A549 (cell line): ENCODE measurements around the gene VMO1. TPM values are rescaled to one million over a fixed set of nuclear protein-coding genes. Genes with fewer than 3 reads are reported as not detected.

Experiments used
- ATAC-seq, 2 experiments: fragments of 200-7000 bp in 1 of 2; fragments of >200 bp in 1 of 2; cut with Nextera tagmentation in 1 of 2; cut with Tn5 transposase in 1 of 2; 3 replicates each; pipeline versions ENCODE4 v1.8.0 to v1.9.1; 2018 to 2020; ENCODE audit warnings: mild to moderate bottlenecking in 1 of 2, moderate library complexity in 1 of 2
- CTCF ChIA-PET: fragments of 300-600 bp; sonication (Branson Sonifier 250); formaldehyde crosslinking; extraction: SDS; loops from one replicate; lab custom pipeline; 2021; ENCODE audit warnings: antibody characterized with exemption, inconsistent platforms; lab: Yijun Ruan, JAX
- POLR2A ChIA-PET: fragments of 350-600 bp; formaldehyde crosslinking; extraction: SDS; loops from one replicate; lab custom pipeline; 2021; ENCODE audit warnings: antibody characterized with exemption, inconsistent platforms; lab: Yijun Ruan, JAX
- DNase-seq, 2 experiments: peaks; one replicate each; pipeline versions ENCODE4 v3.0.0 to v3.0.0-alpha.2; 2011 to 2016; ENCODE audit warnings: low read depth in 1 of 2, low spot score in 1 of 2
- FAIRE-seq: peaks from 2 replicates; lab custom pipeline; 2011; peaks lifted over from hg19 to GRCh38; lab: Jason Lieb, UNC
- H3K27ac ChIP-seq, 2 experiments: fragments of >200 bp; sonication (Bioruptor Twin); formaldehyde crosslinking; 3 replicates each; pipeline ENCODE4 v1.5.1; 2016 to 2017
- H3K4me1 ChIP-seq: fragments of >200 bp; sonication (Bioruptor Twin); formaldehyde crosslinking; 3 replicates; pipeline ENCODE4 v1.6.1; 2016
- H3K4me2 ChIP-seq: fragments of >200 bp; sonication (Bioruptor Twin); formaldehyde crosslinking; 3 replicates; pipeline ENCODE4 v1.6.1; 2016
- H3K4me3 ChIP-seq: fragments of >200 bp; sonication (Bioruptor Twin); formaldehyde crosslinking; 3 replicates; pipeline ENCODE4 v1.5.1; 2016
- H3K9me3 ChIP-seq: fragments of >200 bp; sonication (Bioruptor Twin); formaldehyde crosslinking; 3 replicates; pipeline ENCODE4 v1.6.1; 2016
- BHLHE40 ChIP-seq: IDR thresholded peaks from 2 replicates; pipeline ENCODE4 v1.6.1; 2012; ENCODE audit warnings: low read depth, low read length, inconsistent platforms
- CBX8 ChIP-seq: fragments of 200-600 bp; sonication (generic); IDR thresholded peaks from 2 replicates; pipeline ENCODE4 v1.6.1; 2016
- CEBPB ChIP-seq, 2 experiments: fragments of >200 bp in 1 of 2; sonication (Bioruptor Twin) in 1 of 2; formaldehyde crosslinking in 1 of 2; IDR thresholded peaks; 2 replicates each; pipeline ENCODE4 v1.6.1; 2012 to 2016
- CTCF ChIP-seq: fragments of >200 bp; sonication (Bioruptor Twin); formaldehyde crosslinking; IDR thresholded peaks from 3 replicates; pipeline ENCODE4 v1.5.1; 2016
- GATA3 ChIP-seq: IDR thresholded peaks from 2 replicates; pipeline ENCODE4 v1.6.1; 2012; ENCODE audit warnings: borderline replicate concordance
- MAFK ChIP-seq: fragments of 450-650 bp; IDR thresholded peaks from 2 replicates; pipeline ENCODE4 v1.6.1; 2014; ENCODE audit not compliant: partially characterized antibody
- MAX ChIP-seq: IDR thresholded peaks from 2 replicates; pipeline ENCODE4 v1.6.1; 2012
- POLR2AphosphoS2 ChIP-seq: conservative IDR thresholded peaks from 2 replicates; pipeline ENCODE4 v1.6.1; 2012; ENCODE audit warnings: low read length, improper control_type of control experiment, inconsistent platforms
- RCOR1 ChIP-seq: fragments of 150-350 bp; IDR thresholded peaks from 2 replicates; pipeline ENCODE4 v1.6.1; 2014; ENCODE audit warnings: antibody characterized with exemption, low read length, low read depth
- TFCP2L1 ChIP-seq: fragments of 250-450 bp; sonication (Bioruptor Pico); IDR thresholded peaks from 2 replicates; pipeline ENCODE4 v1.5.0; 2021; ENCODE audit warnings: mild to moderate bottlenecking
- WGBS: methylation state at CpG from one replicate; pipeline ENCODE4 v1.1.6; 2017; ENCODE audit errors: missing lambda C conversion rate; 5-methylcytosine and 5-hydroxymethylcytosine counted together
- polyA plus RNA-seq, 4 experiments: library from polyadenylated mRNA; depleted of rRNA in 3 of 4; stranded (reverse); fragments of >200 nt; fragmentation: RNase III in 1 of 4; extraction: RNeasy Plus Mini Kit Qiagen cat#74134 plus additional on column Dnase treatment in 1 of 4; gene quantifications; 2 replicates in 3 of 4; 3 replicates in 1 of 4; pipeline ENCODE4 v1.2.3, GENCODE V29; 2011 to 2017
- TF ChIP-seq, protein P1 (sequence below): fragments of >200 bp; sonication (Bioruptor Twin); formaldehyde crosslinking; IDR thresholded peaks from 3 replicates; pipeline ENCODE4 v1.6.1; 2016

The VMO1 gene
- polyA plus RNA-seq, 2 of the 4 experiments (the other 2 are of a cell fraction): 0.58 to 0.81 TPM

GRCh38 chr17:4780325-4780955, 5.7 kb downstream of the VMO1 start:
- Histone ChIP-seq H3K27ac (no peak overlapping the region), H3K4me1 (peaks cover 9% of the 10 kb centered on the region; the same call in 2 of the 3 replicates), H3K4me3 (no peak overlapping the region), H3K4me2 (no peak overlapping the region), H3K9me3 (no peaks in the 10 kb centered on the region)
- no peak for FAIRE-seq
- no peak for ATAC-seq
- 80% methylated on average over 11 of the region's 11 CpGs for WGBS
- ChIA-PET CTCF (interaction anchor here (0.5 to 14.7 kb wide), 14 partner anchors 8 to 215 kb away, joined by 3 to 157 read pairs (median 4); partner anchors contain the start of genes ARRB2, CHRNE, GLTPD2 and VMO1), POLR2A (interaction anchor here (1.3 kb wide), 1 partner anchor 9 kb away, joined by 12 read pairs; no protein-coding TSS in a partner anchor)
- no peak for DNase-seq
- no peak for TF ChIP-seq CTCF

DNA sequence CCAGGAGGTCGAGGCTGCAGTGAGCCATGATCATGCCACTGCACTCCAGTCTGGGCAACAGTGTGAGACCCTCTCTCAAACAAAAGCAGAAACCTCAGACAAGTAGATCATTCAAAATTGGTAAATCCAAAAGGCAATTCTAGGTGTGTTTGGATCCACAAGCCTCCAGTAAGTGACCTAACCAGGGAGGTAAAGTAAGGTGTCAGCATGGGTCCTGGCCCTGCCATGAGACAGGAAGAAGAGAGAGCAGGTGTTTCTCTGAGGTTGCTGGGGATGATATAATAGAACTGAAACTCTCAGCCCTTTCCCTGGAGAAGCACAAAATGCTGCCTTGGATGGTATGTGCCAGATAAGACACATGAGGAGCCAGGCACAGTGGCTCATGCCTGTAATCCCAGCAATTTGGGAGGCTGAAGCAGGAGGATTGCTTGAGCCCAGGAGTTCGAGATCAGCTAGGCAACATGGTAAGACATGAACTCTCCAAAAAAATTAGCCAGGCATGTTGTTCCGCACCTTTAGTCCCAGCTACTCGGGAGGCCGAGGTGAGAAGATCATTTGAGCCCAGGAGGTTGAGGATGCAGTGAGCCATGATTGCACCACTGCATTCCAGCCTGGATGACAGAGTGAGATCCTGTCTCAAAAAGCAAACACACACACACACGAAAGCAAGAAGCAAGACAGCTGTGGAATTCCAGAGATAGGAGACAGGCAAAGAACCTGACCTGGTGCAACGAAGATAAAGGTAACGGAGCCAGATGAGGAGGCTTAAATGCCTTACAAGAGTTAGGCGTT, 8.0 kb downstream of the VMO1 start:
- FAIRE-seq: no peak
- Histone ChIP-seq H3K9me3 (no peaks in the 10 kb centered on the region), H3K27ac (no peak overlapping the region), H3K4me3 (no peak overlapping the region), H3K4me1 (peaks cover 9% of the 10 kb centered on the region; the same call in 2 of the 3 replicates)
- ChIA-PET POLR2A (no interaction called here), CTCF (interaction anchor here (0.6 to 14.7 kb wide), 7 partner anchors 11 to 253 kb away, joined by 3 to 157 read pairs (median 4); partner anchors contain the start of genes CHRNE, GLTPD2 and VMO1)
- WGBS: 49% methylated on average over 9 of the region's 9 CpGs
- ATAC-seq: peak in 1 of 2 experiments; percentile 46; a peak in 3 of 6 replicates
- no peak for DNase-seq
- peak in 1 of 2 experiments; percentile 17; a peak in 1 of 4 replicates for TF ChIP-seq CEBPB (IDR thresholded peaks at IDR 0.05)
- TF ChIP-seq POLR2AphosphoS2: no peak
- TF ChIP-seq, all 56 proteins: peak for 1
- H3K4me2 ChIP-seq: 0 out of 3 replicates have a peak overlapping the region, but pooled peaks have one; percentile 3

GRCh38 chr17:4772235-4772613, 13.9 kb downstream of the VMO1 start:
- Histone ChIP-seq H3K27ac (peak overlapping the region in 1 of 2 experiments; percentile 53; a peak in 4 of 6 replicates), H3K4me1 (peaks cover 15% of the 10 kb centered on the region), H3K9me3 (no peaks in the 10 kb centered on the region), H3K4me2 (peak overlapping the region; percentile 62), H3K4me3 (no peak overlapping the region)
- FAIRE-seq (no peak), ATAC-seq (peak; percentile 21 to 42; a peak in 2 of 6 replicates), DNase-seq (no peak)
- TF ChIP-seq, protein P1, sequence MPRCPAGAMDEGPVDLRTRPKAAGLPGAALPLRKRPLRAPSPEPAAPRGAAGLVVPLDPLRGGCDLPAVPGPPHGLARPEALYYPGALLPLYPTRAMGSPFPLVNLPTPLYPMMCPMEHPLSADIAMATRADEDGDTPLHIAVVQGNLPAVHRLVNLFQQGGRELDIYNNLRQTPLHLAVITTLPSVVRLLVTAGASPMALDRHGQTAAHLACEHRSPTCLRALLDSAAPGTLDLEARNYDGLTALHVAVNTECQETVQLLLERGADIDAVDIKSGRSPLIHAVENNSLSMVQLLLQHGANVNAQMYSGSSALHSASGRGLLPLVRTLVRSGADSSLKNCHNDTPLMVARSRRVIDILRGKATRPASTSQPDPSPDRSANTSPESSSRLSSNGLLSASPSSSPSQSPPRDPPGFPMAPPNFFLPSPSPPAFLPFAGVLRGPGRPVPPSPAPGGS: no peak
- no peak for TF ChIP-seq CBX8
- TF ChIP-seq TFCP2L1 (CRISPR knock-in tag): no peak
- TF ChIP-seq BHLHE40: no peak
- TF ChIP-seq RCOR1: no peak
- no peak for TF ChIP-seq MAFK
- ChIA-PET POLR2A (no interaction called here), CTCF (interaction anchor here (1.1 to 14.7 kb wide), 5 partner anchors 11 to 131 kb away, joined by 3 to 157 read pairs (median 4); partner anchors contain the start of genes ARRB2, CHRNE, GLTPD2 and VMO1)
- WGBS: 77% methylated on average over 10 of the region's 10 CpGs

DNA sequence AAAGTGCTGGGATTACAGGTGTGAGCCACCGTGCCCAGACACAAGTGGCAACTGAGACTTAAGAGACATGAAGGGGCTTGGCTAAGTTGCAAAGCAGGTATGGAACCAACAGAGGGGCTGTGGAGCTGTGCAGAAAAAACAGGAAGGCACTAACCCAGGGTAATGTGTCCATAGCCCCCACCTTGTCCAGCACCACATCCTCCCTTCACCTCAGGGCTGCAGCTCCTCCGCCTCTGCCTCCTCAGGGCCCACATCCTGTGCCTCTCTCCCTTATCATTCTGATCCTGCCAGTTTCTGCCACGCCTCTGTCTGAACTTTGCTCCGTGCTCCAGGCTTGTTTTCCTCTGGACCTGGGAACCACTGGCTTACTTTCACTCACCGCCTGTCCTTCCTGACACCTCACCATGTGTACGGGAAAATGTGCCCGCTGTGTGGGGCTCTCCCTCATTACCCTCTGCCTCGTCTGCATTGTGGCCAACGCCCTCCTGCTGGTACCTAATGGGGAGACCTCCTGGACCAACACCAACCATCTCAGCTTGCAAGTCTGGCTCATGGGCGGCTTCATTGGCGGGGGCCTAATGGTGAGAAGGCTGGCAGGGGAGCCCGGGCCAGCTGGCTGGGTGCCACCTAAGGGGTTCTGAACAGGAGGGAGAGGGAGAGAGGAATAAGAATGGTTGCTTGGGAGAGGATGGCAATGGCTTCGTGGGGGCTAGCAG, 14.5 kb downstream of the VMO1 start, which contains the start of gene TM4SF5:
Gene TM4SF5, plus strand, starts transcription at position 368 of the 716 bp plus-strand sequence. Its CDS starts 37 bp downstream, at position 405.
- peak in 1 of 2 experiments; percentile 60 for DNase-seq
- peak within 1 kb of the TSS in 1 of 2 experiments; percentile 53; a peak in 4 of 6 replicates for H3K27ac ChIP-seq
- no peaks in the 10 kb centered on the region for H3K9me3 ChIP-seq
- ATAC-seq: peak; percentile 79 to 84
- H3K4me3 ChIP-seq: no peak within 1 kb of the TSS
- 41% methylated on average over 13 of the region's 13 CpGs for WGBS
- POLR2A ChIA-PET: no interaction called here
- no peak for FAIRE-seq
- H3K4me2 ChIP-seq: peak within 1 kb of the TSS; percentile 62
- H3K4me1 ChIP-seq: peaks cover 15% of the 10 kb centered on the region
- TF ChIP-seq MAX: 0 out of 2 replicates have a peak, but pooled peaks have one; percentile 31
- TF ChIP-seq GATA3: no peak
- CTCF ChIA-PET: interaction anchor here (1.1 to 14.7 kb wide), 3 partner anchors 17 to 131 kb away, joined by 3 to 157 read pairs (median 3); partner anchors contain the start of genes CHRNE, GLTPD2 and VMO1
